Lower leg skin (tissue), 4 donors: ENCODE measurements around the gene ZFP42. TPM values are rescaled to one million over a fixed set of nuclear protein-coding genes. Genes with fewer than 3 reads are reported as not detected.

Source experiments
- DNase-seq, 2 donors: peaks; one replicate each; pipeline ENCODE4 v3.0.0-alpha.2; 2019; ENCODE audit warnings: low spot score in 2 of 2
- H3K4me3 ChIP-seq: fragments of 200-600 bp; sonication (generic); 2 replicates; pipeline ENCODE4 v1.5.1; 2017; ENCODE audit warnings: mild to moderate bottlenecking, low read depth; ENCODE audit not compliant: poor library complexity, severe bottlenecking
- POLR2A ChIP-seq, 2 donors: fragments of 450-650 bp; IDR thresholded peaks; one replicate each; pipeline ENCODE4 v1.6.1; 2016 to 2017; ENCODE audit warnings: antibody characterized with exemption in 2 of 2, mild to moderate bottlenecking in 1 of 2, moderate library complexity in 1 of 2
- WGBS, 2 donors: methylation state at CpG; one replicate each; pipeline ENCODE4 v1.1.5; 2018; 5-methylcytosine and 5-hydroxymethylcytosine counted together
- intact Hi-C: fragments of 100-400 bp; cut with DNase I; formaldehyde crosslinking; loops from one replicate; pipeline ENCODE4 v1.15.0; 2023; ENCODE audit warnings: low total_unique reads
- total RNA-seq, 4 donors: library from RNA; depleted of rRNA; stranded (reverse); fragments of >200 nt; gene quantifications; one replicate each; pipeline ENCODE4 v1.1.0, GENCODE V29; 2016
- TF ChIP-seq, protein P1 (sequence below), 3 donors: fragments of 450-650 bp; IDR thresholded peaks; one replicate each; pipeline ENCODE4 v1.5.1; 2016; ENCODE audit warnings: antibody characterized with exemption in 3 of 3, mild to moderate bottlenecking in 3 of 3, moderate library complexity in 2 of 3

ZFP42 gene
- not detected for total RNA-seq

DNA sequence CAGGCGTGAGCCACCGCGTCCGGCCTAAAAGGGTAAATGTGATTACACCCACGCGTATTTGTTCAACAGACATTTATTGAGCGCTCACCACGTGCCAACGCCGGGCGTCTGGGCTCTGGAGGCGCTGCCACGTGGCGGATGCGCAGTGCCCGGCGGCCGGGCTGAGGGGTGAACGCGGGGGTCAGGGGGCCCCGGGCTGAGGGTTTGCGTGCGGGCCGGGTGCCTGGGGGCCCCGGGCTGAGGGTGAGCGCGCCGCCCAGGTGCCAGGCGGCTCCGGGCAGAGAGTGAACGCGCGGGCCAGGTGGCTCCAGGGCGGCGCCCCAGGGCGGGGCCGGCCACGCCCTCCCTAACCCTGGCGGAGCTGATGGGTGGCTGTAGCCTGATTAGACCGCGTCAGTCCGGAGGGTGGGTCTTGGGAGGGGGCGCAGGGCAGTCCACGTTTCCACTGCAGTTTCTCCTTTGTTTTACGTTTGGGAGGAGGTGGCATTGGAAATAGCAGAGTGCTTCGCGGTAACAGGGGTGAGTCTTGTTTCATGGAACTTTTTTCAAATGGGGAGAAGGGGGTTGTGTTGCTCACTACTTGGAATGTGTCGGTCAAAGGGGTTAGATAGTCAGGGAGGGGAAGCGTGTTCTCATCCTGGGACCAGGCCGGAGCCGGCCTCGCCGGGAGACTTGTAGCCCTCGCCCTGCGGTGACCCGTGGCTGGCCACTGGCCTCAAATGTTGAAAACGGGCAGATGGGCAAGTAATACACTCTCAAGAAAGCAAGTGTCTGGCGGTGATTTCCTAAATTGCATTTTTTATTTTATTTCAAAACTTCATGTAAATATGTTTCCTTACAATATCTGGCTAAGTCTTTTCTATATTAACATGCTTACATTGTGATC lies at the start of gene ZFP42:
Gene ZFP42 (plus strand): TSS at position 450 of the 886 bp plus-strand sequence. CDS start 7,037 bp downstream, outside the sequence.
- DNase-seq: no peak
- WGBS, 2 donors: 21 to 26% methylated on average over 39 to 58 of the region's 58 CpGs
- intact Hi-C loops: no loop called here

GRCh38 chr4:187961171-187961570 lies 34.4 kb upstream of the ZFP42 start:
- intact Hi-C loops: no loop called here
- WGBS, 2 donors: 87 to 89% methylated on average over 2 of the region's 2 CpGs
- H3K4me3 ChIP-seq: no peak overlapping the region
- no peak for DNase-seq
- no peak for TF ChIP-seq POLR2A (IDR thresholded peaks at IDR 0.05)
- TF ChIP-seq, protein P1, sequence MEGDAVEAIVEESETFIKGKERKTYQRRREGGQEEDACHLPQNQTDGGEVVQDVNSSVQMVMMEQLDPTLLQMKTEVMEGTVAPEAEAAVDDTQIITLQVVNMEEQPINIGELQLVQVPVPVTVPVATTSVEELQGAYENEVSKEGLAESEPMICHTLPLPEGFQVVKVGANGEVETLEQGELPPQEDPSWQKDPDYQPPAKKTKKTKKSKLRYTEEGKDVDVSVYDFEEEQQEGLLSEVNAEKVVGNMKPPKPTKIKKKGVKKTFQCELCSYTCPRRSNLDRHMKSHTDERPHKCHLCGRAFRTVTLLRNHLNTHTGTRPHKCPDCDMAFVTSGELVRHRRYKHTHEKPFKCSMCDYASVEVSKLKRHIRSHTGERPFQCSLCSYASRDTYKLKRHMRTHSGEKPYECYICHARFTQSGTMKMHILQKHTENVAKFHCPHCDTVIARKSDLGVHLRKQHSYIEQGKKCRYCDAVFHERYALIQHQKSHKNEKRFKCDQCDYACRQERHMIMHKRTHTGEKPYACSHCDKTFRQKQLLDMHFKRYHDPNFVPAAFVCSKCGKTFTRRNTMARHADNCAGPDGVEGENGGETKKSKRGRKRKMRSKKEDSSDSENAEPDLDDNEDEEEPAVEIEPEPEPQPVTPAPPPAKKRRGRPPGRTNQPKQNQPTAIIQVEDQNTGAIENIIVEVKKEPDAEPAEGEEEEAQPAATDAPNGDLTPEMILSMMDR (IDR thresholded peaks at IDR 0.05): no peak

More for the DNA sequence above, at the start of gene ZFP42:
- H3K4me3 ChIP-seq: no peak within 1 kb of the TSS
- TF ChIP-seq, protein P1 (IDR thresholded peaks at IDR 0.05): no peak

GRCh38 chr4:187961961-187962360 lies 33.6 kb upstream of the ZFP42 start:
- TF ChIP-seq, protein P1 (IDR thresholded peaks at IDR 0.05): no peak
- no peak for TF ChIP-seq POLR2A (IDR thresholded peaks at IDR 0.05)
- 80 to 89% methylated on average over 2 of the region's 2 CpGs for WGBS, 2 donors
- no peak for DNase-seq
- H3K4me3 ChIP-seq: no peak overlapping the region
- intact Hi-C loops: no loop called here

DNA sequence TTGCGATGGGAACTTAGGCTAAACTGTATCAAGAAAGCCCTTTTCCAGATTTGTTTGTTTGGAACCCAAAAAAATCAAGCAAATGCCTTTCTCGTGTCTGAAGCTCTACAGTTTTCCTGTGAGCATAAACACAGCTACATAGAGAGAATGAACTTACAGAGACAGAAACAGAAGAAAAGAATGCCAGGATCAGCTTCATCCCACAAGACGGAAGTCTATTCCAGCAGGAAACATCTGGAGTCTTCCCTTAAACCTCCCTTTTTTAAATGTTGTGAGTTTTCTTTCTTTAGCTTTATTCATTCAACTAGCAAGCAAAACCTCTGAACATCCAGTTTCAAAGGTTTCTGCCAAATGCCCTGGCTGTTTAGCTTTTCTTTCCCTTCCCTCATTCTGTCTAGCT lies 32.6 kb upstream of the ZFP42 start:
- no peak overlapping the region for H3K4me3 ChIP-seq
- intact Hi-C loops: no loop called here
- TF ChIP-seq, protein P1 (IDR thresholded peaks at IDR 0.05): no peak
- TF ChIP-seq POLR2A (IDR thresholded peaks at IDR 0.05): no peak
- WGBS, 2 donors: 25 to 31% methylated on average over 3 of the region's 3 CpGs
- DNase-seq: no peak

GRCh38 chr4:187965726-187966125 lies 29.8 kb upstream of the ZFP42 start:
- intact Hi-C loops: no loop called here
- no peak for DNase-seq
- TF ChIP-seq, protein P1 (IDR thresholded peaks at IDR 0.05): no peak
- TF ChIP-seq POLR2A (IDR thresholded peaks at IDR 0.05): no peak
- WGBS, 2 donors: 89 to 90% methylated on average over 8 of the region's 8 CpGs
- no peak overlapping the region for H3K4me3 ChIP-seq
